CD4-positive, alpha-beta T cell treated with Interleukin-17A for 1 hour (primary cell): ENCODE data around the gene IFNA1.
A peak's percentile ranks its signal among the peaks of the same experiment; 100 is the strongest.
"Not testable (repeated sequence)": the region's sequence is repeated elsewhere in the genome, so short reads cannot be mapped to it uniquely, and the experiment has no call there.

ENCODE experiments used
- DNase-seq: peaks from one replicate; pipeline ENCODE4 v3.0.0-alpha.2; 2020

Gene IFNA1

GRCh38 chr9:21440139-21440538 lies at the start of gene IFNA1:
Gene IFNA1 (plus strand): TSS chr9:21440439. CDS start chr9:21440508, 69 bp downstream.
- no peak for DNase-seq

GRCh38 chr9:21392270-21392669 lies 48.0 kb upstream of the IFNA1 start:
- DNase-seq = peak; percentile 14

- peak; percentile 61 for DNase-seq
These were observed 44.2 kb upstream of the IFNA1 start for GRCh38 chr9:21395778-21396717.

- DNase-seq = no peak
These were observed 41.2 kb upstream of the IFNA1 start for GRCh38 chr9:21398955-21399489.

- DNase-seq = no peak
These were observed 40.3 kb upstream of the IFNA1 start for GRCh38 chr9:21399956-21400355.

- DNase-seq = no peak
These were observed 37.6 kb upstream of the IFNA1 start for GRCh38 chr9:21402386-21403251.

- no peak for DNase-seq
These were observed 36.1 kb upstream of the IFNA1 start for GRCh38 chr9:21404146-21404545.

GRCh38 chr9:21408817-21409216 lies 31.4 kb upstream of the IFNA1 start, which contains the start of gene IFNA8:
Gene IFNA8 (plus strand): TSS chr9:21409117. CDS start chr9:21409177, 60 bp downstream.
- DNase-seq = no peak

- DNase-seq = no peak
These were observed 28.1 kb upstream of the IFNA1 start for GRCh38 chr9:21412107-21412506.

- no peak for DNase-seq
These were observed 27.1 kb upstream of the IFNA1 start for GRCh38 chr9:21413151-21413550.

- peak; percentile 11 for DNase-seq
These were observed 26.6 kb upstream of the IFNA1 start for GRCh38 chr9:21413624-21414023.

- DNase-seq = no peak
These were observed 25.9 kb upstream of the IFNA1 start for GRCh38 chr9:21414220-21414940.

- no peak for DNase-seq
These were observed 24.6 kb upstream of the IFNA1 start for GRCh38 chr9:21415493-21416267.

GRCh38 chr9:21428235-21428634 lies 12.0 kb upstream of the IFNA1 start:
- no peak for DNase-seq

GRCh38 chr9:21429191-21429590 lies 11.0 kb upstream of the IFNA1 start:
- DNase-seq = no peak

- DNase-seq = no peak
These were observed 7.4 kb upstream of the IFNA1 start for GRCh38 chr9:21432672-21433425.

- peak; percentile 54 for DNase-seq
These were observed 5.8 kb upstream of the IFNA1 start for GRCh38 chr9:21434202-21435014.

GRCh38 chr9:21435015-21435383 lies 5.2 kb upstream of the IFNA1 start:
- DNase-seq = not testable (repeated sequence)

GRCh38 chr9:21443849-21444625 lies 3.8 kb downstream of the IFNA1 start:
- DNase-seq = peak; percentile 68
